Liver (tissue), 9 donors: ENCODE data around the gene MT1A. TPM values are rescaled to one million over a fixed set of nuclear protein-coding genes. Genes with fewer than 3 reads are reported as not detected.

Experiments used
- DNase-seq: peaks from one replicate; pipeline ENCODE4 v3.0.0-alpha.2; 2017; ENCODE audit warnings: low spot score
- H3K27ac ChIP-seq, 2 donors: one replicate each; pipeline ENCODE4 v1.7.0; 2013; ENCODE audit warnings: inconsistent platforms in 2 of 2, low read length in 2 of 2, control low read depth in 1 of 2, low read depth in 1 of 2, mild to moderate bottlenecking in 1 of 2
- H3K27me3 ChIP-seq, 4 donors: one replicate each; pipeline versions ENCODE4 v1.6.1 to v1.7.0; 2013; ENCODE audit warnings: low read length in 3 of 4, inconsistent platforms in 1 of 4, mild to moderate bottlenecking in 1 of 4, moderate library complexity in 1 of 4; ENCODE audit not compliant: control insufficient read depth in 4 of 4, insufficient read depth in 4 of 4
- H3K36me3 ChIP-seq, 4 donors: one replicate each; pipeline versions ENCODE4 v1.6.1 to v1.7.0; 2013; ENCODE audit warnings: low read length in 3 of 4, mild to moderate bottlenecking in 3 of 4, low read depth in 1 of 4, moderate library complexity in 1 of 4; ENCODE audit not compliant: control insufficient read depth in 4 of 4, insufficient read depth in 3 of 4
- H3K4me1 ChIP-seq, 4 donors: one replicate each; pipeline versions ENCODE4 v1.6.1 to v1.7.0; 2013; ENCODE audit warnings: low read length in 3 of 4, mild to moderate bottlenecking in 3 of 4, moderate library complexity in 1 of 4; ENCODE audit not compliant: control insufficient read depth in 4 of 4, insufficient read depth in 4 of 4
- H3K4me3 ChIP-seq, 3 donors: one replicate each; pipeline versions ENCODE4 v1.6.1 to v1.7.0; 2013; ENCODE audit warnings: low read length in 3 of 3, control low read depth in 1 of 3, low read depth in 1 of 3, mild to moderate bottlenecking in 1 of 3
- H3K9ac ChIP-seq, 2 donors: one replicate each; pipeline ENCODE4 v1.7.0; 2013; ENCODE audit warnings: low read length in 2 of 2, mild to moderate bottlenecking in 2 of 2, moderate library complexity in 2 of 2, control low read depth in 1 of 2, low read depth in 1 of 2
- H3K9me3 ChIP-seq, 4 donors: one replicate each; pipeline versions ENCODE4 v1.6.1 to v1.7.0; 2013; ENCODE audit warnings: low read length in 3 of 4; ENCODE audit not compliant: control insufficient read depth in 4 of 4
- ATF3 ChIP-seq: IDR thresholded peaks from 2 replicates; pipeline ENCODE4 v1.6.1; 2016; ENCODE audit warnings: antibody characterized with exemption
- CTCF ChIP-seq: fragments of 150-350 bp; IDR thresholded peaks from 2 replicates; pipeline ENCODE4 v1.5.1; 2017; ENCODE audit warnings: improper control_type of control experiment, low read depth, low read length; ENCODE audit not compliant: missing input control
- EGR1 ChIP-seq, 2 donors: IDR thresholded peaks; 2 replicates each; pipeline ENCODE4 v1.6.1; 2016 to 2018; ENCODE audit warnings: antibody characterized with exemption in 2 of 2, low read depth in 2 of 2
- FOXA2 ChIP-seq: IDR thresholded peaks from 2 replicates; pipeline ENCODE4 v1.6.1; 2016; ENCODE audit warnings: antibody characterized with exemption
- GABPA ChIP-seq, 2 donors: IDR thresholded peaks in 1 of 2; conservative IDR thresholded peaks in 1 of 2; 2 replicates each; pipeline ENCODE4 v1.6.1; 2016; ENCODE audit warnings: antibody characterized with exemption in 2 of 2, mild to moderate bottlenecking in 1 of 2, moderate library complexity in 1 of 2
- HNF4A ChIP-seq, 2 donors: conservative IDR thresholded peaks; 2 replicates each; pipeline ENCODE4 v1.6.1; 2016; ENCODE audit warnings: antibody characterized with exemption in 2 of 2, mild to moderate bottlenecking in 2 of 2
- HNF4G ChIP-seq: IDR thresholded peaks from 2 replicates; pipeline ENCODE4 v1.6.1; 2016; ENCODE audit warnings: antibody characterized with exemption
- JUND ChIP-seq, 2 donors: IDR thresholded peaks; 2 replicates each; pipeline ENCODE4 v1.6.1; 2016; ENCODE audit warnings: antibody characterized with exemption in 2 of 2
- MAX ChIP-seq: IDR thresholded peaks from 2 replicates; pipeline ENCODE4 v1.6.1; 2016; ENCODE audit warnings: antibody characterized with exemption
- NR2F2 ChIP-seq: IDR thresholded peaks from 2 replicates; pipeline ENCODE4 v1.6.1; 2016; ENCODE audit warnings: antibody characterized with exemption
- REST ChIP-seq: IDR thresholded peaks from 2 replicates; pipeline ENCODE4 v1.6.1; 2016; ENCODE audit warnings: antibody characterized with exemption, mild to moderate bottlenecking
- SP1 ChIP-seq: IDR thresholded peaks from 2 replicates; pipeline ENCODE4 v1.6.1; 2018; ENCODE audit warnings: antibody characterized with exemption, mild to moderate bottlenecking
- TAF1 ChIP-seq: conservative IDR thresholded peaks from 2 replicates; pipeline ENCODE4 v1.6.1; 2016; ENCODE audit warnings: antibody characterized with exemption, mild to moderate bottlenecking
- YY1 ChIP-seq: IDR thresholded peaks from 2 replicates; pipeline ENCODE4 v1.6.1; 2016; ENCODE audit warnings: antibody characterized with exemption, mild to moderate bottlenecking
- ZBTB33 ChIP-seq: IDR thresholded peaks from 2 replicates; pipeline ENCODE4 v1.6.1; 2016; ENCODE audit warnings: antibody characterized with exemption
- WGBS: extraction: QIAGEN DNeasy Blood & Tissue Kit; methylation state at CpG from one replicate; pipeline ENCODE4 v1.1.7; 2013; 5-methylcytosine and 5-hydroxymethylcytosine counted together
- polyA plus RNA-seq, 2 donors: library from polyadenylated mRNA; stranded (reverse) in 1 of 2; unstranded in 1 of 2; fragments of 200-250 nt in 1 of 2; fragments of >200 nt in 1 of 2; fragmentation: Nextera tagmentation in 1 of 2; extraction: Ambion mirVana in 1 of 2; gene quantifications; one replicate each; pipeline versions ENCODE4 v1.2.1 to v1.2.3, GENCODE V29; 2013 to 2015
- total RNA-seq, 2 donors: library from RNA; depleted of rRNA; stranded (reverse); fragments of >200 nt; gene quantifications; one replicate each; pipeline ENCODE4 v1.2.3, GENCODE V29; 2014
- donor health status: healthy.
- donor health status: healthy.
- donor health status: healthy.
- donor health status: healthy.
- donor health status: healthy.

Gene MT1A
- total and polyA plus RNA-seq, 4 donors, result 10.1 to 511 (median 74.6) TPM

- Histone ChIP-seq H3K27me3 (no peaks in the 10 kb centered on the region), H3K36me3 (no peaks in the 10 kb centered on the region), H3K4me3 (no peak within 1 kb of the TSS), H3K4me1 (peaks cover 5 to 17% (median 11%) of the 10 kb centered on the region in 4 donors), H3K9ac (no peak within 1 kb of the TSS), H3K9me3 (no peaks in the 10 kb centered on the region), H3K27ac (no peak within 1 kb of the TSS)
- TF ChIP-seq SP1 (no peak), ATF3 (no peak), ZBTB33 (no peak), FOXA2 (no peak), MAX (no peak), YY1 (no peak)
- 82% methylated on average over 7 of the region's 7 CpGs for WGBS
- no peak for DNase-seq
Measured at GRCh38 chr16:56651586-56651985, 13.1 kb downstream of the MT1A start, which contains the start of gene MT1B. TSS of gene MT1B (plus strand) at chr16:56651886. CDS start at chr16:56651954, 68 bp downstream.

GRCh38 chr16:56652600-56652999, 14.1 kb downstream of the MT1A start:
- no peak overlapping the region for H3K4me3 ChIP-seq
- WGBS, result 75% methylated on average over 1 of the region's 1 CpG
- TF ChIP-seq HNF4A (conservative IDR thresholded peaks at IDR 0.05) (no peak), EGR1 (IDR thresholded peaks at IDR 0.05; ENCODE audit: low read depth in 2 of 2) (no peak), ZBTB33 (no peak), YY1 (no peak), GABPA (IDR thresholded peaks at IDR 0.05 in 1 of 2, conservative IDR thresholded peaks at IDR 0.05 in 1 of 2) (no peak), ATF3 (no peak), SP1 (no peak), NR2F2 (no peak), REST (no peak), JUND (IDR thresholded peaks at IDR 0.05) (no peak), TAF1 (no peak), CTCF (no peak), HNF4G (no peak), MAX (no peak)

More at GRCh38 chr16:56652600-56652999, 14.1 kb downstream of the MT1A start:
- Histone ChIP-seq H3K4me1 (peaks cover 5 to 13% (median 9%) of the 10 kb centered on the region in 4 donors), H3K27ac (no peak overlapping the region), H3K36me3 (no peaks in the 10 kb centered on the region), H3K9me3 (no peaks in the 10 kb centered on the region), H3K9ac (no peak overlapping the region), H3K27me3 (no peaks in the 10 kb centered on the region)
- no peak for DNase-seq
